Parathyroid adenoma (tissue), 2 donors: ENCODE data around the gene SCCPDH.

Source experiments
- H2AFZ ChIP-seq: fragments of 300-600 bp; sonication (generic); one replicate; pipeline ENCODE4 v1.7.0; 2017; ENCODE audit warnings: antibody characterized with exemption, mild to moderate bottlenecking
- H3K27ac ChIP-seq: fragments of 300-600 bp; sonication (generic); one replicate; pipeline ENCODE4 v1.7.0; 2017
- H3K27me3 ChIP-seq: fragments of 300-600 bp; sonication (generic); one replicate; pipeline ENCODE4 v1.7.0; 2017; ENCODE audit warnings: low read length; ENCODE audit not compliant: control insufficient read depth, insufficient read depth
- H3K36me3 ChIP-seq: fragments of 300-600 bp; sonication (generic); one replicate; pipeline ENCODE4 v1.7.0; 2017; ENCODE audit warnings: low read length; ENCODE audit not compliant: control insufficient read depth, insufficient read depth
- H3K4me1 ChIP-seq: fragments of 300-600 bp; sonication (generic); one replicate; pipeline ENCODE4 v1.7.0; 2017; ENCODE audit warnings: control low read depth
- H3K4me2 ChIP-seq: fragments of 300-600 bp; sonication (generic); one replicate; pipeline ENCODE4 v1.7.0; 2017; ENCODE audit warnings: low read length
- H3K4me3 ChIP-seq: fragments of 300-600 bp; sonication (generic); one replicate; pipeline ENCODE4 v1.7.0; 2017; ENCODE audit warnings: low read depth, low read length
- H3K79me2 ChIP-seq: fragments of 300-600 bp; sonication (generic); one replicate; pipeline ENCODE4 v1.7.0; 2017; ENCODE audit warnings: control low read depth
- H3K9ac ChIP-seq: fragments of 300-600 bp; sonication (generic); one replicate; pipeline ENCODE4 v1.7.0; 2017; ENCODE audit warnings: mild to moderate bottlenecking
- H3K9me3 ChIP-seq: fragments of 300-600 bp; sonication (generic); one replicate; pipeline ENCODE4 v1.7.0; 2017; ENCODE audit warnings: low read length; ENCODE audit not compliant: control insufficient read depth
- CTCF ChIP-seq: fragments of 300-600 bp; sonication (generic); IDR thresholded peaks from one replicate; pipeline ENCODE4 v1.7.0; 2017; ENCODE audit warnings: antibody characterized with exemption, mild to moderate bottlenecking
- donor health status: primary hyperparathyroidism.

SCCPDH gene

GRCh38 chr1:246760422-246761347 is 36.5 kb downstream of the SCCPDH start:
- no peaks in the 10 kb centered on the region for H3K36me3 ChIP-seq

GRCh38 chr1:246761396-246761795 is 37.2 kb downstream of the SCCPDH start:
- no peaks in the 10 kb centered on the region for H3K9me3 ChIP-seq
- no peak overlapping the region for H3K4me2 ChIP-seq
- H3K79me2 ChIP-seq: no peaks in the 10 kb centered on the region
- no peak overlapping the region for H3K9ac ChIP-seq
- no peak overlapping the region for H2AFZ ChIP-seq
- no peak overlapping the region for H3K27ac ChIP-seq
- TF ChIP-seq CTCF: no peak
- no peaks in the 10 kb centered on the region for H3K36me3 ChIP-seq
- H3K4me1 ChIP-seq: no peaks in the 10 kb centered on the region
- no peaks in the 10 kb centered on the region for H3K27me3 ChIP-seq
- H3K4me3 ChIP-seq: no peak overlapping the region

More at GRCh38 chr1:246760422-246761347, 36.5 kb downstream of the SCCPDH start:
- H3K27me3 ChIP-seq: no peaks in the 10 kb centered on the region
- no peak overlapping the region for H2AFZ ChIP-seq
- H3K9ac ChIP-seq: no peak overlapping the region
- H3K27ac ChIP-seq: no peak overlapping the region
- no peaks in the 10 kb centered on the region for H3K79me2 ChIP-seq
- H3K4me2 ChIP-seq: no peak overlapping the region
- H3K9me3 ChIP-seq: no peaks in the 10 kb centered on the region
- H3K4me3 ChIP-seq: no peak overlapping the region
- no peak for TF ChIP-seq CTCF
- no peaks in the 10 kb centered on the region for H3K4me1 ChIP-seq

- H3K27me3 ChIP-seq: no peaks in the 10 kb centered on the region
- H3K4me2 ChIP-seq: no peak overlapping the region
- no peak overlapping the region for H2AFZ ChIP-seq
- no peaks in the 10 kb centered on the region for H3K79me2 ChIP-seq
- H3K4me1 ChIP-seq: no peaks in the 10 kb centered on the region
- H3K4me3 ChIP-seq: no peak overlapping the region
- H3K27ac ChIP-seq: no peak overlapping the region
- H3K9me3 ChIP-seq: no peaks in the 10 kb centered on the region
- no peak for TF ChIP-seq CTCF
- no peaks in the 10 kb centered on the region for H3K36me3 ChIP-seq
- no peak overlapping the region for H3K9ac ChIP-seq
Measured at GRCh38 chr1:246765521-246765920, 41.3 kb downstream of the SCCPDH start.

GRCh38 chr1:246768403-246769020 is 44.3 kb downstream of the SCCPDH start:
- Histone ChIP-seq H3K27ac (no peak overlapping the region), H3K4me3 (no peak overlapping the region), H3K4me1 (no peaks in the 10 kb centered on the region), H2AFZ (no peak overlapping the region), H3K36me3 (no peaks in the 10 kb centered on the region), H3K27me3 (no peaks in the 10 kb centered on the region), H3K4me2 (no peak overlapping the region), H3K79me2 (no peaks in the 10 kb centered on the region), H3K9ac (no peak overlapping the region), H3K9me3 (no peaks in the 10 kb centered on the region)
- no peak for TF ChIP-seq CTCF
